G401.6 (cell line): ENCODE measurements around the gene SRSF1.

Experiments used
- FAIRE-seq: peaks from 2 replicates; lab custom pipeline; 2012; peaks lifted over from hg19 to GRCh38; lab: Jason Lieb, UNC

The SRSF1 gene

DNA sequence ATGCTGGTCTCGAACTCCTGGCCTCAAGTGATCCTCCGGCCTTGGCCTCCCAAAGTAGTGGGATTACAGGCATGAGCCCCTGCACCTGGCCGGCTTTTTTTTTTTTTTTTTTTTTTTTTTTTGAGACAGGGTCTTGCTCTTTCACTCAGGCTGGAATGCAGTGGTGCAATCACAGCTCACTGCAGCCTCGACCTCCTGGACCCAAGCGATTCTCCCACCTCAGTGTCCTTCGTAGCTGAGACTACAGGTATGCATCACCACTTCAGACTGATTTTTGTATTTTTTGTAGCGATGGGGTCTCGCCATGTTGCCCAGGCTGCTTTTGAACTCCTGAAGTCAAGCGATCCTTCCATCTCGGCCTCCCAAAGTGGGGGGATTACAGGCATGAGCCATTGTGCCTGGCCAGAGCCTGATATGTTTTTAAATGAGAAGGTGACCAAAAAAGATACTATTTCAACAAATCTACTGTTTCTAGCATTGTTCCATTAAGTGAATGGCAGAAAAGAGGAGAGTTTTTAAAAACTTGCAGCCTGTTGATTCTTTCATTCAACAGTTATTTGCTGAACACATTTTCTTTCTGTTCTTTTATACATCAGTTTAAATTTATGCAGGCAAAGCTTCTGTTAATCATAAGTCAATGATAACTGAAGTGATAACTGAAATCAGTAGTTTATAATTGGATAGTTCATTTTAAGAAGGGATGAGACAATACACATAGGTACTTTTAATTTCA is 3.2 kb upstream of the SRSF1 start:
- no peak for FAIRE-seq

DNA sequence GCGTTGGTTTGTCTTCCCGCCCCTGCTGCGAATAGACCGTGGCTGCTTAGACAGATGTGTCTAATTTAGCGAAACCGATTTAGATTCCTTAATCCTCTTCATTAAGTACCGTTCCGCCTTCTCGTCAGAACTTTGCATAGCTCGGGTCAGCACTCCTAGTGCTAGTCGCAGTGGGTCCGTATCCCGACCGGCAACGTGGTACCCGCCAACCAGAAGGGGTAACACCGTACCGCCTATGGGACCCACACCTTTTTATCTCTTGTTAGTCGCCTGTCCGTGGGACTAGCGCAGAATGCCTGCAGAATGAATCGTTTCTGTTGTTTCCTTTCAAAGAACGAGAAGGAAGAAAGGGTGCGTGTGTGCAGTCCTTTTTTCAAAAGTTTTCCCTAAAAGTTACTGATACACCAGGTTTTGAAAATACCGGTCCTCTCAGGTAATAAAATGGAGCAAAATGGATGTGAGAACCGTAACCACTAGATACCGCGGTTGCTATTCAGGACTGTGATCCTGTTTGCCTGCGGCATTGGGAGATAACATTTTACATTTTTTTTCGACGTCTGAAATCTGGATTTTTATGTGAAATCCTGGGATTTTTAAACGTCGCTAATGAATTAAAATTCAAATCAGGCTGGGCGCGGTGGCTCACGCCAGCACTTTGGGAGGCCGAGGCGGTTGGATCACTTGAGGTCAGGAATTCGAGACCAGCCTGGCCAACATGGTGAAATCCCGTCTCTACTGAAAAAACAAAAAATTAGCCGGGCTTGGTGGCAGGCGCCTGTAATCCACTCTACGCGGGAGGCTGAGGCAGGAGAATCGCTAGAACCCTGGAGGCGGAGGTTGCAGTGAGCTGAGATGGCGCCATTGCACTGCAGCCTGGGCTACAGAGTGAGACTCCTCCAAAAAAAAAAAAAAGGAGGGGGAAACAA is 998 bp upstream of the SRSF1 start:
- no peak for FAIRE-seq

DNA sequence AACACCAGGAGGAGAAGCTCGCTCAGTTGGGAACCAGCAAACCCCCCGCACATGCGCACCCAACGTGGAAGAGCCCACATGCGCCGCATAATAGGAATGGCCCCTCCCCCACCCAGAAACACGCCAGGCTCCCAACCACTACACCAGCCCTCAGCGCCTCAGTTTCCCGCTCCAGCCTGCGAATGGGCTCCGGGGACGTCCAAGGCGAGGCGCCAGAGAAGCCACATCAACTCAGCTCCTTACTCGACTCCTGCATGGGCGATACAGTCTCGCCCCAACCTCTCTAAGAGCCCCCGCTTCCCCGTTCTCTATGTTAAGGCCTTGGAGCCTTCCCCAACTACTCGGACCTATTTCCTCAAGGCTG is 504 bp downstream of the SRSF1 start:
- no peak for FAIRE-seq

DNA sequence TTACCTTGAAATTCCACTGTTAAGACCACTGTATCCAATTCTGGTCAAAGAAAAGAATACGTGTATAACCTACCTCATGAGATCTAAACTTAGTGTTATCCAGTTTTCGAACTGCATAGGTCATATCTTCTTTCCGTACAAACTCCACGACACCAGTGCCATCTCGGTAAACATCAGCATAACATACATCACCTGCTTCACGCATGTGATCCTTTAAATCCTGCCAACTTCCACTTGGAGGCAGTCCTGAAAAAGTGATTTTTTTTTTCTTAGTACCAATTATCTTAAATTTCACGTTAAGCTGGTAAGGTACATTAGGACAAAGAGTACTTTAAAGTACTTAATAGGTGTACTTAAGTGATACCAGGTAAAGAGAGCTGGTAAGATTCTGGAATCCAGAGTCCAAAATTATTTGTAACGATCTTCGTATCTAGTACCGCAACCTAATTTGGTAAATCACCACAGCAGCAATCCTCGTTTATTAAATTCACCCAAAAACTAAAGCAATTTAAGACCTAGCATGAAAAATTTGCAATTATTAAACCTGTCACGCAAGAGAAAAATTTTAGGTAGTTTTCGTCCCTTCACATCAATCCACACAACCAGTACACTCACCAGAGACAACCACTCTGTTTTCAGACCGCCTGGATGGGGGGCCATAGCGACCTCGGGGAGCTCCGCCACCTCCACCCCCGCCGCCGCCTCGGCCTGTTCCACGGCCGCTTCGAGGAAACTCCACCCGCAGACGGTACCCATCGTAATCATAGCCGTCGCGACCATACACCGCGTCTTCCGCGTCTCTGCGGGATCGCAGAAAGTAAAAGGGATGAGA is 1.1 kb downstream of the SRSF1 start:
- no peak for FAIRE-seq

DNA sequence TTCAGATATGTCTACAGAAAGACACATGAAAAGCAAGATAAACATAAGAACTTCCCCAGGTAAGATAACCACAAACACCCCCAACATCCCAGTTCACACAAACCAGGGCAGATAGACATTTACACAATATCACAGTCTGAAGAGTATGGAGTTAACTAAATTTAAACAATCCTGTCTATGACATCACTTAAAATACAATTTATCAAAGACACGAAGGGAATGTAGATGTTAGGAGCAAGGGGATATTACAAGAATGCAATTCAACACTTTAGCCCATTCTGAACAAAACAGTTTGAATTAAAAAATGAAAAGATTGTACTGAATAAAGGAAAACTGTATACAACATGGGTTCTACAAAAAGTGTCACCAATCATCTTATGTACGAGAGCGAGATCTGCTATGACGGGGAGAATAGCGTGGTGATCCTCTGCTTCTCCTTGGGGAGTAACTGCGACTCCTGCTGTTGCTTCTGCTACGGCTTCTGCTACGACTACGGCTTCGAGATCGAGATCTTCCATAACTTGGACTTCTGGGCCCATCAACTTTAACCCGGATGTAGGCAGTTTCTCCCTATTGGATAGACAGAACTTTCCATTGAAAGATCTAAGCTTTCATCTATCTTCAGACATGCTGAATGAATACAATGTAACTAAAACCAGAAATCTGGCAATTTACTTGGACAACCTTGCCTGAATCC is 1.9 kb downstream of the SRSF1 start:
- FAIRE-seq = no peak

DNA sequence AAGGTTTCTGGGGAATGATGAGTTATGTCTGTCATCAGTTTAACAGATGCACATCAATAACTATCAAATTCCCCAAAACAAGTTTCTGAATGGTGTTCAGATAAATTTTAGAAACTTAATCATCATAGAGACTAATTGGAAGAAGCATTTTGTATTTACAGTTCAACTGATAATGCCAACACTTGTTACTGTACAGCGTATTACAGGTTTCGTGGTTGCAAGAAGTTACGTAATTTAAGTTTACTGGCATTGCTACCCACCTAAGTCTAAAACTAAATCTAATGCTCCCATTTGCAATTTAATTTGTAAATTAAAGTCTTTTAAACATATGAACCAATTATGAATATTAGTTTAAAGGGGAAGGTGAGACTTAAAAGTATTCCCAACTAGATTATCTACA is 3.0 kb downstream of the SRSF1 start:
- no peak for FAIRE-seq

DNA sequence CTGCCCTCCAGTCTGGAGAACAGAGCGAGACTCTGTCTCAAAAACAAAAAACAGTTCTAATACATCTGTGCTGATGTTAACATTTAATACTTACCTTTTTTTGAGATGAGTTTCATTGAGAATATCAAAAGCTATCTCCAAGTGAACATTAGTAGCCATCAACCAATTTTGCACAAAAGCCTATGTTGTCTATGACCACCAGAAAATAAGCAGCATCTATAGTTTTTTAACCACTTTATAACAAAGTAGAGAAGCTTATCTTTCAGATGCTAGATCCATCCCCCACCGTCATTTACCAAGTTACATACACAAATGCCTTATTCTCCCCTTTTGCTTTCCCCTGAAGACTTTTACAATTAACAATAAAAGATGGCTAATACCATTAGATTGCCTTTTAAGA is 4.1 kb downstream of the SRSF1 start:
- FAIRE-seq = no peak

DNA sequence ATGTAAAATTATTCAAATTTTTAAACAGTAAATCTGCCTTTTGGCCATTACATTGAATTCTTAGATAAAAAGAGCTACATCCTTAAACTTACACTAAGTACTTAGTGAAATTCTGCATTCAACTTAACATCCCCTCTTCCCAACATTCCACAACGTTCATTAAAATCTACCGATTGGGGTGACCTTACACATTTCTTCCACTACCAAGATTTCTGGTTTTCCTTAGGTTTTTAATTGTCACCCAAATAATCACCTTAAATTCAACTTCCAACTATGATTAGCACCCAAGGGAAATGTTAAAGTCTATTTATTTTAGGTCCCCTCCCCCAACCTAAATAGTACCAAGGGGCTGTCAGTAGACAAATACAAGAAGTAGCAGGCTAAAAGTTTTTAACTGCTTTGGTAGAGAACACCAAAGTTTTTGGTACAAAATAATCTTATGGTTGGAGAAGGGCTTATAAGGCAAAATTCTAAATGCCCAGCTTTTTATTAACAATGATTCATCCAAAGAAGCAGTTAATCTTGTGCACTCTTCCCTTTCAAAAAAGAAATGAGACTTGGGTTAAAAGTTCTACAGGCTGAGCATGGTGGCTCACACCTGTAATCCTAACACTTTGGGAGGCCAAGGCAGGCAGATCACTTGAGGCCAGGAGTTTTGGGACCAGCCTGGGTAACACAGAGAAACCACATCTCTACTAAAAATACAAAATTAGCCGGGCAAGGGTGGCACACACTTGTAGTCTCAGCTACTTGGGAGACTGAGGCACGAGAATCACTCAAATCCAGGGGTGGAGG is 4.7 kb downstream of the SRSF1 start:
- FAIRE-seq = no peak

DNA sequence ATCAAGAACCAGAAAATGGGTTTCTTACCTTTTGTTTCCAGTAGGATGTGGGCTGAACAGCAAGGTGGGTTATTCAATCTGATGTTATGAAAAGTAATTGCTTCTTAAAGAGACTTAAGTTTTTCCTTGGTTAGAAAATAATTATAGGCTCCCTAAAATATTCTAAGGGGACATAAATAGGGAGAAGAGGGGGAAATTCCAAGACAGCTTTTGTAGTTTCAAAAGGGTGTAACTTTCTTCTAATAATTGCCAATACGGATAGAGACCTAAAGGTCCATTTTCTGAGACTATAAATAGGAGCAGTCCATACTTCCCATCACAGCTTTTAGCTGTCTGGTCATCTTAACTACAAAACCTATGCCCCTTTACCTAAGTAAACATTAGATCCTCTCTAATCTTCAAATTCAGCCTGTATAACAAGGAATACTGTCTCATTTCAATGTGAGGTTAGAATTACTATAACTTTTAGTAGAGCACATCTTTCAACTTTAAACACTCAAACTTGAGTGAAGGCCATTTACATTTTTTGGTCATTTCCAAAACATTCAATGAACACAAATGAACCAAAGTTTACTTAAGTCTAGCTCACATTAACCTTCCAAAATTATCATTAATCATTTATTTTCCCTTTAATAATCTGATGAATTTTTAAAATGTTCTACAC is 5.5 kb downstream of the SRSF1 start:
- FAIRE-seq = peak; percentile 46

DNA sequence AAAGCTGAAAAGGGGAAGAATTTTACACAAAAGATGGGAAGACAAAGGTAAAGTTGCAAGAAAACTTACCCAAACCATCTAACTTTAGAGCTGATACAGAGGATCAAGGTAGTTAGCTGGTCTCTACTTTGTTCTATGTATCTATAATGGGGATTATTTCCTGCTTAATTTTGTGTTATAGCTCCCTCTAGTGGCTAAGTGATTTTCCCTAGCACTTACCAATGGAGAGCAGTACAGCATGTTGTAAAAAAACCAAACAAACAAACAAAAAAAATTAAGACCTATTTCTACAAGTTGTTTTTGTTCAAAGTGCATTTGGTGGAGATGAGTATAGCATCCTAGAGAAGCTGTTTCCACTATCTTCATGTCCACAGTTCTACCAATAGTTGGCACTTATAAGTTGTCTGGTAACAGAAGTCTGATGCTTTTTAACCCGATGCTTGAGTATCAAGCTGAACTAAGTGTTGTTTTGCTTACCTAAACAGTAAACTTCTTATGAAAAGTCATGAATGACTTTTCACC is 7.5 kb downstream of the SRSF1 start:
- FAIRE-seq = peak; percentile 95

DNA sequence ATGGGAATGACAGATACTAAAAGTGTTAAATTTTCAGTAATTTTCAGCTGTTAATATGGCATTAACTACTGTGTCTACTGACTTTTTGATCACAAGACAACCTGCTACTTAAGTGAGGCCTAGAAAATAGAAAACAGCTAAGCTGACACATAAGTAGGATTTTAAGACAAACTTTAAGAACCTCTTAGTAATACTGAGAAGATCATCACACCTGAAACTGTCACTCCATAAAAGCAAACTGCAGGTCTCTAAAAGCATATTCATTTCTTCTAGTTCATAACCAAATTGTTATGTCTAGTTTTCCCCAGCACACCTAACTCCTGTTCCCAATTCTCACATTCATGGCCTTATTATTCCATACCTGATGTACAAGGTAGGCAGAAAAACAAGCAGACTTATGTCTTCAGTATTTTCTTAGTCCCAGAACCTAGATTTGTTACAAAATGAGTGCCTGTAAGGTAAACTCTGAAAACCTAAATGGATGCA is 8.0 kb downstream of the SRSF1 start:
- no peak for FAIRE-seq

DNA sequence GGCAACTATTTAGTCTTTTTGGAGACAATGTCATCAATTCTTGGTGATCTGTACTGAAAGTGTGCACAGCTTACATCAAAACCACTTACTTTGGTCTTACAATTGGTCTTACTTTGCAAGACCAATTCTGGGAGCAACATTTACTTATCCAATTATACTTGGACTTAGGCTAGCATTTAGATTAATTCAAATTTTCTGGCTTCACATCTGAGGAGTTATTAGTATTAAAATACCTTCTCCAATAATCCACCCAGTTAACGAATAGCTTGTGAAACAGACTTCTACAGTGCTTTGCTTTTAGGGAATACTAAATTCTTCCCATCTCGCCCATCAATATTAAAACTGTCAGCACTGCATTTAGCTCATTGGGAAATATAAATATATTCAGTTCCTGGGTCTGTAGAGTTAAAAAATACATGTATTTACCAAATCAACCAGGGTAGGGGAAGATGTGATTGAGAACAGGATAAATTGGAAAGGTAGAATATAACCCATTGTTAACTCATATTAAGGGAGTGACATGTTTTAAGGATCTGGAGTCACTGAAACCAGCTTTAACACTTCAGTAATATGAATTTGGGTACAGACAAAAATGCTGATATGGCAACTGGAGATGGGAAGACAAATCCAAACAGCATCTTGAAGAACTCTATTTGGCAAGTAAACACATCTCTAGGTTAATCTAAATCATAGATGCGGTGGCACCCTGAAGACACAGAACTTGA is 9.8 kb downstream of the SRSF1 start:
- no peak for FAIRE-seq

DNA sequence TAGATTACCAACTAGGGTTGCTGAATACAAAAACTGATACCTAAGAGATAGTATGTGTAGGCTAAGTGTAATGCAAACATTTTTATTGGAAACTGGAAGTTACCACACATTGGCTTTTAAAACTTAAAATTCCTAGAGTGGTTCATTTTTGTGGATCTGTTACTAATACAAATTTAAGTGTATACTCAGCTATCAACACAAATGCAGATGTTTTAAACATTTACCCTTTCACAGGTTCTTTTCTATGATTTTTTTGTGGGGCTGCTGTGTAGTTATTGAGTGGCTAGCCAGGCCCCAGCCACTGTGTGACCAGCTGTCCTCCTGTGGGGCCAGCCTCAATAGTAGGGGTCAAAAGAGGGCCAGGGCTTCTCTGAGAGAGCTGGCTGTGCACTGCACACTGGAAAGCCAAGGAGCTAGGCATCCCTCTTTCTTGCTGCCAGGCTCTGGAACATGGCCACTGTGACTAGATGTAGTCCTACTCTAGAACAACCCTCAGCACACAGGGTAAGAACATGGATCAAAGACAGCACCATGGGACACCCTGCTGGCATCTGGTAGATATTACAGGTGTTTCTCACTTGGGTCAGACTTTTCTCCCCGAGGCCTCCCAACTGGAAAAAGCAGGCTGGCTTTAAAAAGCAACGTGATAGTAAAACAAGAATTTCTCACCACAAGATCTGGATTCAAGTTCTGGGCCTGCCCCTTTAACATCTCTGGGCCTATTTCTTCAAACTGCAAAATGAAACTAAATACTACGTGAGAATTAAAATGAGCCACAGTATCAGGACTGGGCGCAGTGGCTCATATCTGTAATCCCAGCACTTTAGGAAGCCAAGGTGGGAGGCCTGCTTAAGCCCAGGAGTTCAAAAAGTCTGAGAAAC is 11.7 kb downstream of the SRSF1 start:
- peak; percentile 83 for FAIRE-seq

DNA sequence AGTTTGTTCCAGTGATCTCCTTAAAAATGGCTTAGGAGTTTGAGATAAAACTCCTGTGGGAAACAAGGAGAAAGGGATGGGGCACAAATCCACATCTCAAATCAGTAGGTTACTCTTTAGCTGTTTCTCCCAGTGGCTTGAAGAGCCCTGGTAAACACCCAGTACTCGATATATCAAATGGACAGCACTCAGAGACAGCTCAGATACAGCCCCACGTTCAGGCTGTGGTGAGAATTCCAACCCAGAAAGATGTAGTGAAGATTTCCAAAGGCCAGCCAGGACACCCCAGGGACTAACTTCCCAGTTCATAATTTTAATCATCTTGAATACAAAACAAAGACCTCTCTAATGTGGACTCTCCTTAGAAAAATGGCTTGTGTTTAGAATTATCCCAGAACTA is 12.6 kb downstream of the SRSF1 start:
- FAIRE-seq = no peak

DNA sequence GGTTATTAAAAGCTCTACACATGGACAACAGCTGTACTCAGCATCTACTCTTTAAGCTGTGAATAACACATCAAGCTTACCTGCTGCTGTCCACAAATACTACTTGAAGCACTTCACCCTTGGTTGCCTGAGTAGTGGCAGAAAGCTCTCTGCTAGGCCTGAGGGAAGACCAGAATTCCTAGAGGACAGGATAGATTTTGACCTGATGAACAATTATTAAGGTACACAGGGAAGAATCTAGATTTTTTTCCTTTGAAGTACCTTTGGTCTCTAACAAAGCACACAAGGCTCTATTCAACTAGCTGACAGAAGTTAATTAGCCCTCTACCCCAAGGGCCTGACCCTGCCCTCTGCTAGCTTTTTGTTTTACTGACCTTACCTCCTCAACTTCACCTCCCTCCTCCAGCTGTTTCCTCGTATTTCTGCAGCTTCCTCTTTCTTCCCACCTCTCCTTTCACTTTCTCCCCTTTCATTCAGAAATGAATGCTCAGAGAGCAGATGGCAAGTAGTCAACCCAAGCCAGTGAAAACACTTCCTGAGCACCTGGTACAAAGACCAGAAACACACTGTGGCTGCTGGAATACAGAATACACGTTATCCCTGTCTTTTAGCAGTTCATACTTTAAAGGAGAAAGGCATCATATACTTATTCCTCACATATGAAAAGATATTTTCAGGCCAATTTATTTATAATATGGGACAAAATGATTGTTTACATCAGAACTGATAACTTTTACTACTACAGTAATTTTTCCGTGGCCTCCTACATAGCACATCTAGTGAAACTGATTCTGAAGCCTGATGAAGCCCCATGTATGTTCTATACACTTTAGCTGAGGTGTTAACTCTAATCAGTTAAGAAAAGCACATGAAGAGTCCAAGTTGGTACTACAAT is 13.3 kb downstream of the SRSF1 start:
- FAIRE-seq = no peak

DNA sequence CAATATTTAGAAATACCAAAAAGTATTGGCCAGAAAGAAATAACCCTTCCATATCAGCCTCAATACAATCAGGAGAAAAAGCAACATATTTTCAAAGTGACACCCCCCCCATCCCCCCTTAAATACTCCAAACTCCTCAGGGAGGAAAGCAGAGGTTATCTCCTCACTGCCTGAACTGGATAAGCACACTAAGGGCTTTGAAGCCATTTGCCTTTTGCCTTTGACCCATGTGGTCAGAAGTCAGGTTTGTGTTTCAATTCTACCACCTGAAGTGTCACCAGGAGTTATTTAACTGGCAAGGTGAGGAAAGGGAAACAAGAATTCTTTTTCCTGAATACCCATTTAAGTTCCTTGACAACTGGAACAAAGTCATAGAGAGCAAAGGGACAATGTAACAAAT is 15.5 kb downstream of the SRSF1 start:
- FAIRE-seq = no peak

DNA sequence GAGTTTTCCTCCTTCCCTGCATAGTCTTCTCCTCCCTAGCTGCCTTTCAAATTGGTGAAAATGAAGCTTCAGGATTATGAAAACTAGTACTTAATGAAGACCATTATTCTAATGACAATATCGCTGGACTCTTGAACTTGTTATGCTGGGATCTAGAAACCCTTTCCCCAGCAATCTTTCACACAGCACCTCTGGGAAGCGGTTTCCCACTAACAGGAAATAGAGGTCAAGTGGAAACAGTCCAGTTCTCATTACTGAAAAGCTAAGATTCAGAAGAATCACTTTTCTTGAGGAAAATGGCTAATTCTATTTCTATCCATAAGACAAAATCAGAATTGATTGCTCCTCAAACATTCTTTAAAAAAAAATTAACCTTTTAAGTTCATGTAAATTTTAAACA is 17.0 kb downstream of the SRSF1 start:
- FAIRE-seq = peak; percentile 40
